PFSK-1 (cell line): ENCODE measurements around the gene AHDC1.

Experiments
- POLR2AphosphoS5 ChIP-seq: IDR thresholded peaks from 2 replicates; pipeline ENCODE4 v1.6.1; 2012; ENCODE audit warnings: low read depth, mild to moderate bottlenecking, control low read depth, low read length, moderate library complexity
- SIN3A ChIP-seq: IDR thresholded peaks from 2 replicates; pipeline ENCODE4 v1.6.1; 2012; ENCODE audit warnings: mild to moderate bottlenecking, low read length, moderate library complexity, borderline replicate concordance; ENCODE audit not compliant: insufficient read depth
- TAF1 ChIP-seq: IDR thresholded peaks from 2 replicates; pipeline ENCODE4 v1.6.1; 2012; ENCODE audit warnings: low read length, control low read depth, borderline replicate concordance; ENCODE audit not compliant: insufficient read depth
- TF ChIP-seq, protein P1 (sequence below), 2 experiments: IDR thresholded peaks; 2 replicates each; pipeline versions ENCODE4 v1.6.1 to v1.8.0; 2011 to 2012; ENCODE audit warnings: low read depth in 2 of 2, low read length in 2 of 2, control low read depth in 1 of 2, inconsistent platforms in 1 of 2, mild to moderate bottlenecking in 1 of 2, moderate library complexity in 1 of 2; ENCODE audit not compliant: insufficient read depth in 1 of 2

DNA sequence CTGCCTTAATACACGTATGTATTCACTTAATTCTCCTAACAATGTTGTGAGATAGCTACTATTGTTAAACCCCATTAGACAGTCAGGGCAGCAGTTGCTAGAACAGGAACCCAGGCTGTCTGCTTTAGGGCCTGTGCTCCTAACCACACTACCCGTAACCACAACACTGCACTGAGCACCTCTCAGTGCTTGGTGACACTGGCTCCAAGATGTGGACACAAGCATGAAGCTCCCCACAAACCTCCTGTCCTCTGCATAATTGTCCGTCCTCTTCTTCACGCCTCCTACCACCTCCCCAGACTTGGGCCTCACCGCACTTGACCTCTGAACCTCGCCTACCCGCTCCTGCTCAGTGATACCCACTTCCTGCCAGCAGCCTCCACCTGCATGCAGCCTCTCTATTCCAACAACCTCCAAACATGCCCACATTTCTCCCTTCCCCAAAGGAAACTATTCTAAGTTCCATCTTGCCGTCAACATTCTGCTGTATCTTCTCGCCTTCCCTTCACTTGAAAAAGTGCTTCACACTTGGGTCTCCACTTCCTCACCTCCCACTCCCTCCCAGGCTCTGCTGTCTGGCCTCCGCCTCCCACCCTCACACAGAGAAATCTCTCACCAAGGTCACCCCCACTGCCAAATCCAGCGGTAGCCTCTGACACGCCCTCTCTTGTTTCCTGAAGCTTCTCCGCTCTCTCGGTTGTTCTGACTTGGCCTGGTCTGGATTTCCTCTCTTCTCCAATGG, 14.6 kb upstream of the AHDC1 start:
- no peak for TF ChIP-seq POLR2AphosphoS5
- TF ChIP-seq, protein P1, sequence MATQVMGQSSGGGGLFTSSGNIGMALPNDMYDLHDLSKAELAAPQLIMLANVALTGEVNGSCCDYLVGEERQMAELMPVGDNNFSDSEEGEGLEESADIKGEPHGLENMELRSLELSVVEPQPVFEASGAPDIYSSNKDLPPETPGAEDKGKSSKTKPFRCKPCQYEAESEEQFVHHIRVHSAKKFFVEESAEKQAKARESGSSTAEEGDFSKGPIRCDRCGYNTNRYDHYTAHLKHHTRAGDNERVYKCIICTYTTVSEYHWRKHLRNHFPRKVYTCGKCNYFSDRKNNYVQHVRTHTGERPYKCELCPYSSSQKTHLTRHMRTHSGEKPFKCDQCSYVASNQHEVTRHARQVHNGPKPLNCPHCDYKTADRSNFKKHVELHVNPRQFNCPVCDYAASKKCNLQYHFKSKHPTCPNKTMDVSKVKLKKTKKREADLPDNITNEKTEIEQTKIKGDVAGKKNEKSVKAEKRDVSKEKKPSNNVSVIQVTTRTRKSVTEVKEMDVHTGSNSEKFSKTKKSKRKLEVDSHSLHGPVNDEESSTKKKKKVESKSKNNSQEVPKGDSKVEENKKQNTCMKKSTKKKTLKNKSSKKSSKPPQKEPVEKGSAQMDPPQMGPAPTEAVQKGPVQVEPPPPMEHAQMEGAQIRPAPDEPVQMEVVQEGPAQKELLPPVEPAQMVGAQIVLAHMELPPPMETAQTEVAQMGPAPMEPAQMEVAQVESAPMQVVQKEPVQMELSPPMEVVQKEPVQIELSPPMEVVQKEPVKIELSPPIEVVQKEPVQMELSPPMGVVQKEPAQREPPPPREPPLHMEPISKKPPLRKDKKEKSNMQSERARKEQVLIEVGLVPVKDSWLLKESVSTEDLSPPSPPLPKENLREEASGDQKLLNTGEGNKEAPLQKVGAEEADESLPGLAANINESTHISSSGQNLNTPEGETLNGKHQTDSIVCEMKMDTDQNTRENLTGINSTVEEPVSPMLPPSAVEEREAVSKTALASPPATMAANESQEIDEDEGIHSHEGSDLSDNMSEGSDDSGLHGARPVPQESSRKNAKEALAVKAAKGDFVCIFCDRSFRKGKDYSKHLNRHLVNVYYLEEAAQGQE (IDR thresholded peaks at IDR 0.05; ENCODE audit: insufficient read depth in 1 of 2, low read depth in 2 of 2, low read length in 2 of 2): no peak
- TF ChIP-seq TAF1: no peak
- no peak for TF ChIP-seq SIN3A
